ENCODE data around the gene CHMP1B.

The CHMP1B gene

GRCh38 chr18:11871501-11871900, 20.3 kb downstream of the CHMP1B start:
- Mint-ChIP-seq H3K36me3 (ENCODE audit: low read depth) (no peaks in the 10 kb centered on the region), H3K4me3 (no peak overlapping the region), H3K27me3 (peaks cover 10% of the 10 kb centered on the region), H3K9me3 (no peaks in the 10 kb centered on the region), H3K4me1 (ENCODE audit: low read depth) (peaks cover 1% of the 10 kb centered on the region), H3K27ac (no peak overlapping the region)
- no peak for DNase-seq

GRCh38 chr18:11872479-11873136, 21.4 kb downstream of the CHMP1B start:
- DNase-seq: peak; percentile 23
- Mint-ChIP-seq H3K4me1 (ENCODE audit: low read depth) (peaks cover 1% of the 10 kb centered on the region), H3K4me3 (no peak overlapping the region), H3K27ac (no peak overlapping the region), H3K27me3 (peaks cover 7% of the 10 kb centered on the region), H3K9me3 (no peaks in the 10 kb centered on the region), H3K36me3 (ENCODE audit: low read depth) (peaks cover 5% of the 10 kb centered on the region)

- Mint-ChIP-seq H3K27ac (no peak overlapping the region), H3K4me1 (ENCODE audit: low read depth) (peaks cover 1% of the 10 kb centered on the region), H3K9me3 (no peaks in the 10 kb centered on the region), H3K27me3 (peaks cover under 1% of the 10 kb centered on the region), H3K36me3 (ENCODE audit: low read depth) (peaks cover 6% of the 10 kb centered on the region), H3K4me3 (no peak overlapping the region)
- peak; percentile 19 for DNase-seq
Measured at GRCh38 chr18:11873670-11874340, 22.6 kb downstream of the CHMP1B start.

GRCh38 chr18:11874676-11875075, 23.5 kb downstream of the CHMP1B start:
- no peak for DNase-seq
- H3K4me1 Mint-ChIP-seq (ENCODE audit: low read depth): peaks cover 1% of the 10 kb centered on the region
- peaks cover 6% of the 10 kb centered on the region for H3K36me3 Mint-ChIP-seq (ENCODE audit: low read depth)
- H3K9me3 Mint-ChIP-seq: no peaks in the 10 kb centered on the region
- no peak overlapping the region for H3K4me3 Mint-ChIP-seq
- no peaks in the 10 kb centered on the region for H3K27me3 Mint-ChIP-seq
- no peak overlapping the region for H3K27ac Mint-ChIP-seq

GRCh38 chr18:11877497-11878135, 26.4 kb downstream of the CHMP1B start:
- peaks cover 21% of the 10 kb centered on the region for H3K36me3 Mint-ChIP-seq (ENCODE audit: low read depth)
- H3K27me3 Mint-ChIP-seq: no peaks in the 10 kb centered on the region
- H3K4me1 Mint-ChIP-seq (ENCODE audit: low read depth): no peaks in the 10 kb centered on the region

GRCh38 chr18:11880586-11881304, 29.5 kb downstream of the CHMP1B start:
- no peaks in the 10 kb centered on the region for H3K9me3 Mint-ChIP-seq
- no peak overlapping the region for H3K27ac Mint-ChIP-seq
- no peaks in the 10 kb centered on the region for H3K27me3 Mint-ChIP-seq
- no peak for DNase-seq
- no peak overlapping the region for H3K4me3 Mint-ChIP-seq
- H3K36me3 Mint-ChIP-seq (ENCODE audit: low read depth): peaks cover 47% of the 10 kb centered on the region
- H3K4me1 Mint-ChIP-seq (ENCODE audit: low read depth): no peaks in the 10 kb centered on the region

More at GRCh38 chr18:11877497-11878135, 26.4 kb downstream of the CHMP1B start:
- Mint-ChIP-seq H3K9me3 (no peaks in the 10 kb centered on the region), H3K4me3 (no peak overlapping the region), H3K27ac (no peak overlapping the region)
- no peak for DNase-seq

- peaks cover 6% of the 10 kb centered on the region for H3K4me1 Mint-ChIP-seq (ENCODE audit: low read depth)
- H3K4me3 Mint-ChIP-seq: no peak overlapping the region
- H3K27me3 Mint-ChIP-seq: no peaks in the 10 kb centered on the region
- H3K9me3 Mint-ChIP-seq: no peaks in the 10 kb centered on the region
- DNase-seq: no peak
- H3K36me3 Mint-ChIP-seq (ENCODE audit: low read depth): peaks cover 57% of the 10 kb centered on the region
- no peak overlapping the region for H3K27ac Mint-ChIP-seq
Measured at GRCh38 chr18:11882636-11883035, 31.4 kb downstream of the CHMP1B start.

GRCh38 chr18:11883153-11883552, 31.9 kb downstream of the CHMP1B start:
- H3K4me1 Mint-ChIP-seq (ENCODE audit: low read depth): peaks cover 7% of the 10 kb centered on the region
- no peaks in the 10 kb centered on the region for H3K27me3 Mint-ChIP-seq
- peaks cover 62% of the 10 kb centered on the region for H3K36me3 Mint-ChIP-seq (ENCODE audit: low read depth)
- no peak for DNase-seq
- no peak overlapping the region for H3K4me3 Mint-ChIP-seq
- H3K27ac Mint-ChIP-seq: no peak overlapping the region
- no peaks in the 10 kb centered on the region for H3K9me3 Mint-ChIP-seq

GRCh38 chr18:11884396-11885030, 33.3 kb downstream of the CHMP1B start:
- peaks cover 7% of the 10 kb centered on the region for H3K4me1 Mint-ChIP-seq (ENCODE audit: low read depth)
- no peak overlapping the region for H3K4me3 Mint-ChIP-seq
- H3K9me3 Mint-ChIP-seq: no peaks in the 10 kb centered on the region
- H3K27ac Mint-ChIP-seq: peak overlapping the region; percentile 47
- H3K36me3 Mint-ChIP-seq (ENCODE audit: low read depth): peaks cover 76% of the 10 kb centered on the region
- no peaks in the 10 kb centered on the region for H3K27me3 Mint-ChIP-seq
- no peak for DNase-seq

GRCh38 chr18:11885278-11885947, 34.2 kb downstream of the CHMP1B start:
- Mint-ChIP-seq H3K27ac (no peak overlapping the region), H3K36me3 (ENCODE audit: low read depth) (peaks cover 83% of the 10 kb centered on the region), H3K4me1 (ENCODE audit: low read depth) (peaks cover 7% of the 10 kb centered on the region), H3K4me3 (no peak overlapping the region), H3K9me3 (no peaks in the 10 kb centered on the region), H3K27me3 (no peaks in the 10 kb centered on the region)
- DNase-seq: no peak

- H3K9me3 Mint-ChIP-seq: no peaks in the 10 kb centered on the region
- H3K4me1 Mint-ChIP-seq (ENCODE audit: low read depth): peaks cover 7% of the 10 kb centered on the region
- H3K27me3 Mint-ChIP-seq: no peaks in the 10 kb centered on the region
- H3K4me3 Mint-ChIP-seq: no peak overlapping the region
- DNase-seq: no peak
- H3K27ac Mint-ChIP-seq: peak overlapping the region; percentile 27
- H3K36me3 Mint-ChIP-seq (ENCODE audit: low read depth): peaks cover 81% of the 10 kb centered on the region
Measured at GRCh38 chr18:11886577-11887110, 35.4 kb downstream of the CHMP1B start.

- Mint-ChIP-seq H3K9me3 (no peaks in the 10 kb centered on the region), H3K4me1 (ENCODE audit: low read depth) (peaks cover 7% of the 10 kb centered on the region), H3K4me3 (no peak overlapping the region), H3K36me3 (ENCODE audit: low read depth) (peaks cover 80% of the 10 kb centered on the region), H3K27me3 (no peaks in the 10 kb centered on the region), H3K27ac (peak overlapping the region; percentile 69)
- DNase-seq: no peak
Measured at GRCh38 chr18:11887328-11888128, 36.3 kb downstream of the CHMP1B start.

GRCh38 chr18:11888726-11889125, 37.5 kb downstream of the CHMP1B start:
- Mint-ChIP-seq H3K36me3 (ENCODE audit: low read depth) (peaks cover 86% of the 10 kb centered on the region), H3K4me1 (ENCODE audit: low read depth) (peaks cover 7% of the 10 kb centered on the region), H3K27me3 (no peaks in the 10 kb centered on the region), H3K27ac (peak overlapping the region; percentile 22), H3K4me3 (no peak overlapping the region), H3K9me3 (no peaks in the 10 kb centered on the region)
- no peak for DNase-seq

Measured in activated T-cell treated with anti-CD3 and anti-CD28 coated beads, Interleukin-2, amount 50 U/mL, for 24 hours (primary cell).